Motor neuron (in vitro differentiated cells): Measurements from ENCODE around the gene XRN2. TPM values are rescaled to one million over a fixed set of nuclear protein-coding genes. Genes with fewer than 3 reads are reported as not detected.
A peak's percentile ranks its signal among the peaks of the same experiment; 100 is the strongest.

Experiments used
- ATAC-seq, 8 experiments: fragments of 200-7000 bp; cut with Tn5 transposase; replicated peaks in 6 of 8; 2 replicates each; pipeline ENCODE4 v1.8.0; 2021; ENCODE audit warnings: mild to moderate bottlenecking in 8 of 8, moderate library complexity in 8 of 8
- H3K27ac ChIP-seq, 2 donors: fragments of 250-450 bp; sonication (Bioruptor Pico); 2 replicates each; pipeline ENCODE4 v1.9.0; 2021; ENCODE audit warnings: antibody characterized with exemption in 2 of 2, mild to moderate bottlenecking in 2 of 2, moderate library complexity in 1 of 2
- H3K4me1 ChIP-seq, 2 donors: fragments of 250-450 bp; sonication (Bioruptor Pico); replicated peaks in 1 of 2; 2 replicates each; pipeline ENCODE4 v1.6.1; 2021; ENCODE audit warnings: antibody characterized with exemption in 2 of 2, mild to moderate bottlenecking in 2 of 2, moderate library complexity in 1 of 2
- H3K4me3 ChIP-seq, 5 donors: fragments of 250-450 bp; sonication (Bioruptor Pico); 2 replicates each; pipeline ENCODE4 v1.9.0; 2021; ENCODE audit warnings: antibody characterized with exemption in 5 of 5, mild to moderate bottlenecking in 5 of 5, moderate library complexity in 4 of 5
- WGBS, 10 experiments: fragments of 450-650 bp; shearing (Covaris generic); methylation state at CpG; one replicate each; pipeline ENCODE4 v1.0.0; 2022; 5-methylcytosine and 5-hydroxymethylcytosine counted together
- in situ Hi-C, 9 experiments: fragments of 400-800 bp; cut with MboI; loops; one replicate each; pipeline ENCODE4 v1.15.0; 2021; ENCODE audit warnings: low sequenced_read_pairs in 9 of 9, low pct_unique_long_range_greater_than_20kb in 2 of 9; ENCODE audit not compliant: unreplicated experiment in 9 of 9
- total RNA-seq, 8 experiments: library from RNA; unstranded; fragments of 300-600 nt; gene quantifications; 2 replicates each; pipeline versions ENCODE4 v1.2.3 to v1.2.4, GENCODE V29; 2022

The XRN2 gene
- total RNA-seq, 8 experiments from 2014 or later, result 43.4 to 102 (median 71.2) TPM

DNA sequence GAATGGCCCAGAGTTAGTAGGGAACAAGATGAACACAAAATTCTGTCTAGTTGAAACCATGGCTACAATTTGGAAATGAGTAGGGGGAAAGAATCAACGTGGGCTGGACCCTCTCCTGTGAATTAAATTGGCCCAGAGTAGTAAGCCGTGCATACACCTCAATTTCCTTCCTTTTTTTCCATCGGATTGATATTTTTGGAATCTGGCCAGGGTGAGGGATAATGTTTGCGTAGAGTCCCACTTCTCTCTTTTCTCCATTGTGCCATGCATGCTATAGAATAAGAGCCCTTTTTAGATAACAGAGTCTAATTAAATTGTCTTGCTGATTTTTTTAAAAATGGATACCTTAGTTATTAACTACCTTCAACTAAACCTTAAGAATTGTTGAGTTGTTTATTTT lies 35.2 kb downstream of the XRN2 start:
- Histone ChIP-seq H3K27ac (no peak overlapping the region), H3K4me3 (no peak overlapping the region), H3K4me1 (peaks cover 5 to 9% of the 10 kb centered on the region in 2 donors)
- no peak for ATAC-seq
- in situ Hi-C loops, result no loop called here
- WGBS, 10 experiments, result 90 to 100% (median 100%) methylated on average over 1 to 4 of the region's 4 CpGs; no CpG with 5 or more reads in 1 of the 10 experiments

GRCh38 chr20:21339499-21339898 lies 36.4 kb downstream of the XRN2 start:
- WGBS, 10 experiments, result 75 to 100% (median 89%) methylated on average over 1 to 3 of the region's 3 CpGs
- peaks cover 5 to 9% of the 10 kb centered on the region in 2 donors for H3K4me1 ChIP-seq
- no peak overlapping the region for H3K27ac ChIP-seq
- H3K4me3 ChIP-seq, result no peak overlapping the region
- in situ Hi-C loops, result no loop called here
- no peak for ATAC-seq

DNA sequence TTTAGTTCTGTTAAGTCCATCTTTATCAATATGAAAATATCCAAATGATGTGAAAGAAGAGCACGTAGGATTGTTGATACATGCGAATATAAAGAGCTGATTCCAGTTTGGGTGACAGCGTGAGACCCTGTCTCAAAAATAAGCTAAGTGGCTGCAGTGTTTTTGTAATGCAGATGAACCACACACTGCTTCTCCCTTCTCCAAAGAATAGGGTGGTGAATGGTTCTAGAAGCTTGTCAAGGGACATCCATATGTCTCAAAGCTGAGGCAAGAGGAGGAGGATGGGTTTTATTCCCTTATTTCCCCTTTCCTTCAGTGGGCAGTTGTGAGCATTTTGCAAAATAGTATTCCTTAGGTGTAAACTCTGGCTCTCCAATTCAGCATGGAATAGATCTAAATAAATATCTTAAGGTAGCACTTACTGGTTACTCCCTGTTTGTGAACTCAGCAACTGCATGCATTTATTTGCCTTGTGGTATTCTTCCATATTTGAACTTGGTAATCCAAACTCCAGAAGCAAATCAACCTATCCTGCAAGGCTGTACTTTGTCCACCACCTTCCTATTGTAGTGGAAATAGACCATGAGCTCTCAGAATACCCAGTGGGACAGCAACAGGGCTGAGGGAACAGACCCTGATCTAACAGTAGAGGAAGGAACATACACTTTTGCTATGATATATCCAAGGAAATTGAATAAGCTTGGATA lies 38.0 kb downstream of the XRN2 start:
- peaks cover 5 to 9% of the 10 kb centered on the region in 2 donors for H3K4me1 ChIP-seq
- 8 to 54% (median 42%) methylated on average over 1 to 3 of the region's 3 CpGs; no CpG with 5 or more reads in 3 of the 10 experiments for WGBS, 10 experiments
- peak in 5 of 8 experiments; percentile 46 to 61 (median 48) for ATAC-seq
- no peak overlapping the region for H3K4me3 ChIP-seq
- H3K27ac ChIP-seq, result no peak overlapping the region
- in situ Hi-C loops, result no loop called here

GRCh38 chr20:21342656-21343345 lies 39.7 kb downstream of the XRN2 start:
- peaks cover 5 to 9% of the 10 kb centered on the region in 2 donors for H3K4me1 ChIP-seq
- in situ Hi-C loops, result no loop called here
- 34 to 100% (median 78%) methylated on average over 2 to 4 of the region's 4 CpGs for WGBS, 10 experiments
- no peak for ATAC-seq
- H3K4me3 ChIP-seq, result no peak overlapping the region
- no peak overlapping the region for H3K27ac ChIP-seq

GRCh38 chr20:21344206-21344900 lies 41.2 kb downstream of the XRN2 start:
- H3K4me1 ChIP-seq, result peaks cover 5 to 9% of the 10 kb centered on the region in 2 donors
- 4 to 100% (median 98%) methylated on average over 1 to 5 of the region's 5 CpGs; no CpG with 5 or more reads in 2 of the 10 experiments for WGBS, 10 experiments
- ATAC-seq, result peak in 3 of 8 experiments; percentile 75 to 78 (median 78)
- H3K4me3 ChIP-seq, result no peak overlapping the region
- in situ Hi-C loops, result no loop called here
- no peak overlapping the region for H3K27ac ChIP-seq

GRCh38 chr20:21344961-21345360 lies 41.8 kb downstream of the XRN2 start:
- in situ Hi-C loops, result no loop called here
- H3K4me1 ChIP-seq, result peaks cover 5 to 9% of the 10 kb centered on the region in 2 donors
- H3K27ac ChIP-seq, result no peak overlapping the region
- peak in 1 of 8 experiments; percentile 32 for ATAC-seq
- WGBS, 10 experiments, result 0 to 100% (median 49%) methylated on average over 1 of the region's 1 CpG; no CpG with 5 or more reads in 4 of the 10 experiments
- no peak overlapping the region for H3K4me3 ChIP-seq

DNA sequence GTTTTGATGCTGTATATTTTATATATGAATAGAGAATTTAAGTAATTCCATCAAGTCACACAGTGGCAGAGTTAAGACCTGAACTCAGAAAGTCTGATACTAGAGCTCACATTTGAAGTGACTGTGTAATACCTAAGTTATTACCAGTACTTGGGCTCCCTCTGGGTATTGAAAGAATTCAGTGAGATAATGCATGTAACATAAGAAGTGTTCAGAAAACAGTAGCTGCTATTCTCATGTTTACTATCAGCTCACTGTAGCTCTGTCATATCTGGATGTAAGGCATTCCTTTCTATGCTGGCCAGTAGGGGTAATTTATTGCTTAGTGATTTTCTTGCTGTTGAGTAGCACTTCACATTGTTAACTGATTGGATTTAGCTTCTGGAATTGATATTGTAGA lies 49.6 kb downstream of the XRN2 start:
- H3K4me1 ChIP-seq, result no peaks in the 10 kb centered on the region
- no peak overlapping the region for H3K27ac ChIP-seq
- ATAC-seq, result no peak
- H3K4me3 ChIP-seq, result no peak overlapping the region
- in situ Hi-C loops, result no loop called here

DNA sequence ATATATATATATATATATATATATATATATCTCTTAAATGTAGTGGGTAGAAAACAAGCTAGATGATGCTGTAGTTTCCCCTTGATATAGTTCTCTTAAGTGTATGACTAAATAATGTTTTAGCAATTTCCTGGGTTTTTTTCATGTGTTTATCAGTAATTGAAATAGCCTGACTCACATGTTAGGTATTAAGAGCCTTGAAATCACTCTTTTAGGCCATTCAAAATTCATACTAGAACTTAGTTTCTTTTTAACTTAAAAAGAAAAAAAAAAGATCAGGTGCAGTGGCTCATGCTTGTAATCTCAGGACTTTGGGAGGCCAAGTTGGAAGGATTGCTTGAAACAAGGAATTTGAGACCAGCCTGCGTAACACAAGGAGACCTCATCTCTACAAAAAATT lies 50.1 kb downstream of the XRN2 start:
- ATAC-seq, result peak in 2 of 8 experiments; percentile 37 to 44
- Histone ChIP-seq H3K4me3 (no peak overlapping the region), H3K27ac (no peak overlapping the region), H3K4me1 (no peaks in the 10 kb centered on the region)
- 75 to 100% (median 100%) methylated on average over 1 of the region's 1 CpG; no CpG with 5 or more reads in 3 of the 10 experiments for WGBS, 10 experiments
- in situ Hi-C loops, result no loop called here

DNA sequence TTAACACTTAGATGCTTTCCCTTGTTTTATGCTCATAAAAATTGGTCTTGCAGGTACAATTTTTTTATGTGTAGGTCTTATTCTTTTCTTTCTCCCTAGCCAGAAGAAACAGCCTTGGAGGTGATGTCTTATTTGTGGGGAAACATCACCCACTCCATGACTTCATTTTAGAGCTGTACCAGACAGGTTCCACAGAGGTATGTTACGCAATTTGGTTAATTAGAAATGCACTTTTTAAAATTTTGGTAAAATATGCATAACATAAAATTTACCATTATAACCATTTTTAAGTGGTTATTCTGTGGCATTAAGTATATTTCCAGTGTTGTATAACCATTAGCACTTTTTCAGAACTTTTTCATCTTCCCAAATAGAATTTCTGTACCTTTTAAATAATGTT lies 52.9 kb downstream of the XRN2 start:
- Histone ChIP-seq H3K4me3 (no peak overlapping the region), H3K4me1 (no peaks in the 10 kb centered on the region), H3K27ac (no peak overlapping the region)
- ATAC-seq, result no peak
- in situ Hi-C loops, result no loop called here
- 0 to 65% (median 41%) methylated on average over 1 of the region's 1 CpG for WGBS, 10 experiments

GRCh38 chr20:21356386-21356785 lies 53.3 kb downstream of the XRN2 start:
- in situ Hi-C loops, result no loop called here
- Histone ChIP-seq H3K4me3 (no peak overlapping the region), H3K4me1 (no peaks in the 10 kb centered on the region), H3K27ac (no peak overlapping the region)
- no peak for ATAC-seq

GRCh38 chr20:21357844-21358243 lies 54.7 kb downstream of the XRN2 start:
- no peak overlapping the region for H3K27ac ChIP-seq
- peak in 1 of 8 experiments; percentile 29 for ATAC-seq
- 56 to 100% (median 80%) methylated on average over 1 of the region's 1 CpG; no CpG with 5 or more reads in 3 of the 10 experiments for WGBS, 10 experiments

GRCh38 chr20:21358737-21359136 lies 55.6 kb downstream of the XRN2 start:
- Histone ChIP-seq H3K4me3 (no peak overlapping the region), H3K27ac (no peak overlapping the region), H3K4me1 (no peaks in the 10 kb centered on the region)
- no peak for ATAC-seq
- in situ Hi-C loops, result no loop called here
- 83 to 98% (median 94%) methylated on average over 2 to 5 of the region's 5 CpGs for WGBS, 10 experiments

More at GRCh38 chr20:21357844-21358243, 54.7 kb downstream of the XRN2 start:
- no peaks in the 10 kb centered on the region for H3K4me1 ChIP-seq
- in situ Hi-C loops, result no loop called here
- H3K4me3 ChIP-seq, result no peak overlapping the region

DNA sequence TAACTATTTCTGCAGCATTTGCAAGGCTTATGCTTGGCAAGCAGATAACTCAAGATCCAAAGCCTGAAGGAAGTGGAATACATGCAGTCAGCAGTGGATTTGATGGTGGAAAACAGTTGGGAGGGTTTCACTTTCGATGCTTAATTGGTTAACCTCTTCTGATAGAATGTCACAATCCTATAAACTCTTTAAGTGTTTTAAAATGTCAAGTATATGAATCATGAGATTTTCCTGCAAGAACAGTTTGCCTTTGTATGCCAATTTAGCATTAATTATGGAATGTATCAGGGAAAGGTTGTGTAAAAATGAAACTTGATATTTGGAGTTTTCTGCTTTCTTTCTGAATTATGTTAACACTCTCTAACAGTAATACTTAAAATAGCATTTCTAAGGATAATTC lies 57.6 kb downstream of the XRN2 start:
- Histone ChIP-seq H3K4me3 (no peak overlapping the region), H3K27ac (no peak overlapping the region), H3K4me1 (no peaks in the 10 kb centered on the region)
- WGBS, 10 experiments, result 63 to 100% (median 87%) methylated on average over 1 of the region's 1 CpG; no CpG with 5 or more reads in 2 of the 10 experiments
- in situ Hi-C loops, result no loop called here
- ATAC-seq, result peak in 3 of 8 experiments; percentile 58 to 71 (median 60)
